HL-60 (cell line): Measurements from ENCODE around the gene SPOP.
"Not testable (repeated sequence)": the region's sequence is repeated elsewhere in the genome, so short reads cannot be mapped to it uniquely, and the experiment has no call there.

Source experiments
- GABPA ChIP-seq: IDR thresholded peaks from 2 replicates; pipeline ENCODE4 v1.6.1; 2012; ENCODE audit warnings: low read depth
- POLR2AphosphoS5 ChIP-seq: IDR thresholded peaks from 2 replicates; pipeline ENCODE4 v1.6.1; 2012; ENCODE audit warnings: low read depth
- SPI1 ChIP-seq: IDR thresholded peaks from 2 replicates; pipeline ENCODE4 v1.6.1; 2012; ENCODE audit warnings: low read depth, mild to moderate bottlenecking, borderline replicate concordance
- TF ChIP-seq, protein P1 (sequence below): IDR thresholded peaks from one replicate; pipeline ENCODE4 v1.5.1; 2011; ENCODE audit warnings: low read length, control low read depth, inconsistent platforms; ENCODE audit not compliant: insufficient read depth
- TF ChIP-seq, protein P2 (sequence below): IDR thresholded peaks from 2 replicates; pipeline ENCODE4 v1.6.1; 2012; ENCODE audit warnings: low read depth; ENCODE audit not compliant: insufficient replicate concordance

DNA sequence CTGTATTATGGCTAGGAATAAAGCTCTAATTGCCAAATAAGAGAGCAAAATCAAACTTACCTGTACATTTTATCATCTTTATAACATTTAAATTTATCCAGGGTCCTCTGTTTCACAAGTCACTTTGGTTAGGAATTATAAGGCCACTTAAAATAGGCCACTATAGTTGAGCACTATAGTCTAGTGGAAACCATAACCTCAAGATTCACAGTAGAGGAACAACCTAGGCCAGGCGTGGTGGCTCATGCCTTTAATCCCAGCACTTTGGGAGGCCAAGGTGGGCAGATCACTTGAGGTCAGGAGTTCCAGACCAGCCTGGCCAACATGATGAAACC is 31.9 kb downstream of the SPOP start:
- TF ChIP-seq, protein P1, sequence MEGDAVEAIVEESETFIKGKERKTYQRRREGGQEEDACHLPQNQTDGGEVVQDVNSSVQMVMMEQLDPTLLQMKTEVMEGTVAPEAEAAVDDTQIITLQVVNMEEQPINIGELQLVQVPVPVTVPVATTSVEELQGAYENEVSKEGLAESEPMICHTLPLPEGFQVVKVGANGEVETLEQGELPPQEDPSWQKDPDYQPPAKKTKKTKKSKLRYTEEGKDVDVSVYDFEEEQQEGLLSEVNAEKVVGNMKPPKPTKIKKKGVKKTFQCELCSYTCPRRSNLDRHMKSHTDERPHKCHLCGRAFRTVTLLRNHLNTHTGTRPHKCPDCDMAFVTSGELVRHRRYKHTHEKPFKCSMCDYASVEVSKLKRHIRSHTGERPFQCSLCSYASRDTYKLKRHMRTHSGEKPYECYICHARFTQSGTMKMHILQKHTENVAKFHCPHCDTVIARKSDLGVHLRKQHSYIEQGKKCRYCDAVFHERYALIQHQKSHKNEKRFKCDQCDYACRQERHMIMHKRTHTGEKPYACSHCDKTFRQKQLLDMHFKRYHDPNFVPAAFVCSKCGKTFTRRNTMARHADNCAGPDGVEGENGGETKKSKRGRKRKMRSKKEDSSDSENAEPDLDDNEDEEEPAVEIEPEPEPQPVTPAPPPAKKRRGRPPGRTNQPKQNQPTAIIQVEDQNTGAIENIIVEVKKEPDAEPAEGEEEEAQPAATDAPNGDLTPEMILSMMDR, result not testable (repeated sequence)
- not testable (repeated sequence) for TF ChIP-seq POLR2AphosphoS5, GABPA, SPI1
- TF ChIP-seq, protein P2, sequence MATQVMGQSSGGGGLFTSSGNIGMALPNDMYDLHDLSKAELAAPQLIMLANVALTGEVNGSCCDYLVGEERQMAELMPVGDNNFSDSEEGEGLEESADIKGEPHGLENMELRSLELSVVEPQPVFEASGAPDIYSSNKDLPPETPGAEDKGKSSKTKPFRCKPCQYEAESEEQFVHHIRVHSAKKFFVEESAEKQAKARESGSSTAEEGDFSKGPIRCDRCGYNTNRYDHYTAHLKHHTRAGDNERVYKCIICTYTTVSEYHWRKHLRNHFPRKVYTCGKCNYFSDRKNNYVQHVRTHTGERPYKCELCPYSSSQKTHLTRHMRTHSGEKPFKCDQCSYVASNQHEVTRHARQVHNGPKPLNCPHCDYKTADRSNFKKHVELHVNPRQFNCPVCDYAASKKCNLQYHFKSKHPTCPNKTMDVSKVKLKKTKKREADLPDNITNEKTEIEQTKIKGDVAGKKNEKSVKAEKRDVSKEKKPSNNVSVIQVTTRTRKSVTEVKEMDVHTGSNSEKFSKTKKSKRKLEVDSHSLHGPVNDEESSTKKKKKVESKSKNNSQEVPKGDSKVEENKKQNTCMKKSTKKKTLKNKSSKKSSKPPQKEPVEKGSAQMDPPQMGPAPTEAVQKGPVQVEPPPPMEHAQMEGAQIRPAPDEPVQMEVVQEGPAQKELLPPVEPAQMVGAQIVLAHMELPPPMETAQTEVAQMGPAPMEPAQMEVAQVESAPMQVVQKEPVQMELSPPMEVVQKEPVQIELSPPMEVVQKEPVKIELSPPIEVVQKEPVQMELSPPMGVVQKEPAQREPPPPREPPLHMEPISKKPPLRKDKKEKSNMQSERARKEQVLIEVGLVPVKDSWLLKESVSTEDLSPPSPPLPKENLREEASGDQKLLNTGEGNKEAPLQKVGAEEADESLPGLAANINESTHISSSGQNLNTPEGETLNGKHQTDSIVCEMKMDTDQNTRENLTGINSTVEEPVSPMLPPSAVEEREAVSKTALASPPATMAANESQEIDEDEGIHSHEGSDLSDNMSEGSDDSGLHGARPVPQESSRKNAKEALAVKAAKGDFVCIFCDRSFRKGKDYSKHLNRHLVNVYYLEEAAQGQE, result not testable (repeated sequence)
